PC-9 (cell line): ENCODE data around the gene NVL. TPM values are rescaled to one million over a fixed set of nuclear protein-coding genes. Genes with fewer than 3 reads are reported as not detected.
A peak's percentile ranks its signal among the peaks of the same experiment; 100 is the strongest.

Experiments
- BruUV-seq: library from RNA; stranded (reverse); fragments of 400-500 nt; replicated peaks from 2 replicates; lab custom pipeline; 2021; lab: Mats Ljungman, UMichigan
- CTCF ChIA-PET: fragments of 300-600 bp; sonication (Branson Sonifier 250); formaldehyde crosslinking; loops from one replicate; lab custom pipeline; 2022; ENCODE audit warnings: antibody characterized with exemption; lab: Charles Lee
- POLR2A ChIA-PET: fragments of 300-600 bp; sonication (Branson Sonifier 250); formaldehyde crosslinking; loops from one replicate; lab custom pipeline; 2022; ENCODE audit warnings: antibody characterized with exemption; ENCODE audit not compliant: unreplicated experiment; lab: Charles Lee
- DNase-seq, 2 experiments: peaks; one replicate each; pipeline versions ENCODE4 v3.0.0 to v3.0.0-alpha.2; 2015 to 2022; ENCODE audit warnings: mixed read lengths in 1 of 2
- H2AFZ ChIP-seq: fragments of 200-600 bp; sonication (generic); 2 replicates; pipeline ENCODE4 v1.8.1; 2017; ENCODE audit warnings: antibody characterized with exemption
- H3F3A ChIP-seq: fragments of 200-600 bp; sonication (generic); 2 replicates; pipeline ENCODE4 v1.8.1; 2017; ENCODE audit warnings: antibody characterized with exemption, mild to moderate bottlenecking, low read depth; ENCODE audit not compliant: insufficient read depth
- H3K27ac ChIP-seq: fragments of 200-600 bp; sonication (generic); 2 replicates; pipeline ENCODE4 v1.6.1; 2016; ENCODE audit warnings: mixed run types
- H3K27me3 ChIP-seq: fragments of 200-600 bp; sonication (generic); 2 replicates; pipeline ENCODE4 v1.6.1; 2016; ENCODE audit warnings: low read depth, mixed run types; ENCODE audit not compliant: insufficient read depth
- H3K36me3 ChIP-seq: fragments of 200-600 bp; sonication (generic); 2 replicates; pipeline ENCODE4 v1.6.1; 2016; ENCODE audit warnings: low read depth, mixed run types
- H3K4me1 ChIP-seq: fragments of 200-600 bp; sonication (generic); replicated peaks from 2 replicates; pipeline ENCODE4 v1.6.1; 2016; ENCODE audit warnings: mixed run types; ENCODE audit not compliant: insufficient read depth
- H3K4me2 ChIP-seq: fragments of 200-600 bp; sonication (generic); 2 replicates; pipeline ENCODE4 v1.6.1; 2017; ENCODE audit warnings: mixed run types
- H3K4me3 ChIP-seq: fragments of 200-600 bp; sonication (generic); 2 replicates; pipeline ENCODE4 v1.6.1; 2016; ENCODE audit warnings: mixed run types
- H3K79me2 ChIP-seq: fragments of 200-600 bp; sonication (generic); 2 replicates; pipeline ENCODE4 v1.6.1; 2017; ENCODE audit warnings: low read depth, mixed run types
- H3K9me2 ChIP-seq: fragments of 200-600 bp; sonication (generic); 2 replicates; pipeline ENCODE4 v1.8.1; 2017; ENCODE audit warnings: mild to moderate bottlenecking; ENCODE audit not compliant: insufficient read depth
- H3K9me3 ChIP-seq: fragments of 200-600 bp; sonication (generic); 2 replicates; pipeline ENCODE4 v1.8.1; 2016; ENCODE audit warnings: low read depth; ENCODE audit not compliant: insufficient read depth
- H4K20me1 ChIP-seq: fragments of 200-600 bp; sonication (generic); 2 replicates; pipeline ENCODE4 v1.8.1; 2017; ENCODE audit not compliant: insufficient read depth
- CTCF ChIP-seq: fragments of 200-600 bp; sonication (generic); conservative IDR thresholded peaks from 2 replicates; pipeline ENCODE4 v1.6.1; 2017; ENCODE audit warnings: mixed run types, antibody characterized with exemption, mild to moderate bottlenecking, moderate library complexity
- EZH2 ChIP-seq: fragments of 200-600 bp; sonication (generic); IDR thresholded peaks from 2 replicates; pipeline ENCODE4 v1.8.0; 2017; ENCODE audit warnings: antibody characterized with exemption, low read depth
- intact Hi-C: fragments of 100-400 bp; cut with micrococcal nuclease; formaldehyde crosslinking; loops from one replicate; pipeline ENCODE4 v1.10.0; 2022; ENCODE audit not compliant: unreplicated experiment
- total RNA-seq: library from RNA; stranded (reverse); gene quantifications from 2 replicates; pipeline ENCODE4 v1.2.3, GENCODE V29; 2021

Gene NVL
- total RNA-seq, 1 experiment from 2014 or later, result 36.1 TPM

- Histone ChIP-seq H4K20me1 (no peaks in the 10 kb centered on the region), H3K27ac (no peak overlapping the region), H3K79me2 (no peaks in the 10 kb centered on the region), H3K27me3 (no peaks in the 10 kb centered on the region), H3K4me2 (no peak overlapping the region), H3K36me3 (no peaks in the 10 kb centered on the region), H3K9me2 (no peaks in the 10 kb centered on the region), H3F3A (peaks cover 39% of the 10 kb centered on the region), H2AFZ (no peak overlapping the region), H3K4me3 (no peak overlapping the region), H3K9me3 (no peaks in the 10 kb centered on the region), H3K4me1 (peaks cover 38% of the 10 kb centered on the region)
- no TSS peak for BruUV-seq
- intact Hi-C loops, result no loop called here
- POLR2A ChIA-PET, result interaction anchor here (0.5 kb wide), 1 partner anchor 306 kb away, joined by 12 read pairs; no protein-coding TSS in a partner anchor
- no peak for DNase-seq
- TF ChIP-seq CTCF, result no peak
- CTCF ChIA-PET, result no interaction called here
Measured at GRCh38 chr1:224201383-224201782, 128.6 kb downstream of the NVL start.

GRCh38 chr1:224199679-224200078 lies 130.3 kb downstream of the NVL start:
- H3K4me3 ChIP-seq, result no peak overlapping the region
- no TSS peak for BruUV-seq
- peaks cover 26% of the 10 kb centered on the region for H3K4me1 ChIP-seq
- H2AFZ ChIP-seq, result no peak overlapping the region
- no peaks in the 10 kb centered on the region for H3K27me3 ChIP-seq
- H3K4me2 ChIP-seq, result no peak overlapping the region
- no peaks in the 10 kb centered on the region for H3K79me2 ChIP-seq
- no peaks in the 10 kb centered on the region for H4K20me1 ChIP-seq
- no peaks in the 10 kb centered on the region for H3K9me2 ChIP-seq
- ChIA-PET POLR2A (interaction anchor here (0.6 kb wide), 1 partner anchor 14 kb away, joined by 6 read pairs; no protein-coding TSS in a partner anchor), CTCF (interaction anchor here (0.6 kb wide), 1 partner anchor 385 kb away, joined by 9 read pairs; no protein-coding TSS in a partner anchor)
- no peaks in the 10 kb centered on the region for H3K9me3 ChIP-seq
- H3K36me3 ChIP-seq, result no peaks in the 10 kb centered on the region
- DNase-seq, result peak in 1 of 2 experiments; percentile 73
- TF ChIP-seq CTCF, result no peak
- no peak for TF ChIP-seq EZH2
- intact Hi-C loops, result no loop called here
- H3K27ac ChIP-seq, result 0 out of 2 replicates have a peak overlapping the region, but pooled peaks have one; percentile 1
- peaks cover 27% of the 10 kb centered on the region for H3F3A ChIP-seq

- H3K36me3 ChIP-seq, result no peaks in the 10 kb centered on the region
- peaks cover 20% of the 10 kb centered on the region for H3F3A ChIP-seq
- no peak overlapping the region for H3K4me2 ChIP-seq
- DNase-seq, result no peak
- peaks cover 15% of the 10 kb centered on the region for H3K4me1 ChIP-seq
- intact Hi-C loops, result no loop called here
- H3K79me2 ChIP-seq, result no peaks in the 10 kb centered on the region
- POLR2A ChIA-PET, result interaction anchor here (0.7 kb wide), 1 partner anchor 460 kb away, joined by 3 read pairs; no protein-coding TSS in a partner anchor
- H3K27ac ChIP-seq, result no peak overlapping the region
- H3K9me2 ChIP-seq, result no peaks in the 10 kb centered on the region
- H4K20me1 ChIP-seq, result no peaks in the 10 kb centered on the region
- H2AFZ ChIP-seq, result no peak overlapping the region
- no peaks in the 10 kb centered on the region for H3K9me3 ChIP-seq
- BruUV-seq, result no TSS peak
- TF ChIP-seq CTCF, result no peak
- TF ChIP-seq EZH2, result no peak
- no peaks in the 10 kb centered on the region for H3K27me3 ChIP-seq
- CTCF ChIA-PET, result no interaction called here
- H3K4me3 ChIP-seq, result no peak overlapping the region
Measured at GRCh38 chr1:224198572-224198971, 131.4 kb downstream of the NVL start.
